ENCODE measurements around the gene LRRC25.

The LRRC25 gene

DNA sequence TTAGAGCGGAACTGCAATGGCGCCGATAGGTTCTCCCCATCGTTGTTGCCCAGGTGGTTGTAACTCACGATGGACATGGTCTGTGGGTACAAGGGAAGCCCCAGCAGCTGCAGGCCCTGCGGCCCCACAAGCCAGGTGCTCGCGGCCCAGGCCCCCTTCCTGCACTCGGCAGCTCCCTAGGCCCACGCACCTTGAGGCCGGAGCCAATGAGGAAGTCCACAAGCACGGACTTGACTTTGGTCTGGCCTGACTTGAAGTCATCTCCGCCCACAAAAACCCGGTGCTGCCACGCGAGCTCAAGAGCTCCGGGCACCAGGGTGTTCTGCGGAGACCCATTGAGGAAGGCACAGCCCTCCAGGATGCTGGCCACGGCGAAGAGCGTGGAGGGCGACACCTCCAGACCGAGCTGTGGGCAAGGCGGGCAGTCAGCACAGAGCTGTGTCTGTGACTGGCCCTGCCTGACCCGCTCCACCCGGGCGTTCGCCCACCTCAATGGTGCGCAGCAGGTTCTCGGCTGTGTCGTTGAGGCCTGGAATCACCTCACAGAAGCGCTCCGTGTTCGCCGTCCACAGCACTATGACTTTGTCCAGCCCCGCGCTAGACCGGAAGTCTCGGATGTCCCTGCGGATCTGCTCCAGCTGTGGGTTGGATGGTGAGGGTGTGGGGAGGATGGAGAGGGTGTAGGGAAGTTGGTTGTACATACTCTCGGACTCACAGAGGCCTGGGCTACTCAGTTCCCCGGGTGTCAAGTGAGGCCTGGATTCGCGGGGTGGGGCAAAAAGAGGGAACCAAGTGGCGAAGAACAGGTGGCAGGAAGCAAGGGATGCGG is 38.6 kb upstream of the LRRC25 start:
- DNase-seq (ENCODE audit: low read depth in 2 of 2) = no peak

DNA sequence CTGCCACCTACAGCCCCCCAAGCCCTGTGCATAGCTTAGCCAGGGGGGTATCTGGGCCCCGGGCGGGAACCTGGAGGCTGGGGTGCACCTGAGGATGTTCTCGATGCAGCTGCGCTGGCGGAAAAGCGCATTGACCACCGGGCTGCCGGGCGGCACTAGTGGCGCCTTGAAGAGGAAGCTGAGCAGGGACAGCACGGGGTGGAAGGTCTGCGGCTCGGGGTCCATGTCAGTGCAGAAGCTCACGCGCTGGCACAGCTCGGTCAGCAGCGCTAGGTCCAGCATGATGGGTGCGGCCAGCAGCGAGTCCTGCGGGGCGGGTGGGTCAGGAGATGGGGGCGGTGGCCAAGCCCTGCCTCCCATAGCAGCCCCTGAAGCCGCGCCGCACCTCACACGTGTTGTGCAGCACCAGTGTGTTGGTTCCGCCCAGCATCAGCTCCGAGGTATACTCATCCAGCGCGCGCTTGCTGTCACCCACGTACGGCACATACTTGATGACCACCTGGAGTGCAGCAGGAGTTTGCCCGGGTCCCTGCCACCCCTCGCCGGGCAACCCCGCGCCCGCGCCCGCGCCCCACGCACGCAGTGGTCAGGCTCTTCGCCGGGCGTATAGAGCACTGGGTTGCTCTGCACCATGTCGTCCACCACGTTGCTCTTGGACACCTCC is 37.9 kb upstream of the LRRC25 start:
- no peak for DNase-seq (ENCODE audit: low read depth in 2 of 2)

DNA sequence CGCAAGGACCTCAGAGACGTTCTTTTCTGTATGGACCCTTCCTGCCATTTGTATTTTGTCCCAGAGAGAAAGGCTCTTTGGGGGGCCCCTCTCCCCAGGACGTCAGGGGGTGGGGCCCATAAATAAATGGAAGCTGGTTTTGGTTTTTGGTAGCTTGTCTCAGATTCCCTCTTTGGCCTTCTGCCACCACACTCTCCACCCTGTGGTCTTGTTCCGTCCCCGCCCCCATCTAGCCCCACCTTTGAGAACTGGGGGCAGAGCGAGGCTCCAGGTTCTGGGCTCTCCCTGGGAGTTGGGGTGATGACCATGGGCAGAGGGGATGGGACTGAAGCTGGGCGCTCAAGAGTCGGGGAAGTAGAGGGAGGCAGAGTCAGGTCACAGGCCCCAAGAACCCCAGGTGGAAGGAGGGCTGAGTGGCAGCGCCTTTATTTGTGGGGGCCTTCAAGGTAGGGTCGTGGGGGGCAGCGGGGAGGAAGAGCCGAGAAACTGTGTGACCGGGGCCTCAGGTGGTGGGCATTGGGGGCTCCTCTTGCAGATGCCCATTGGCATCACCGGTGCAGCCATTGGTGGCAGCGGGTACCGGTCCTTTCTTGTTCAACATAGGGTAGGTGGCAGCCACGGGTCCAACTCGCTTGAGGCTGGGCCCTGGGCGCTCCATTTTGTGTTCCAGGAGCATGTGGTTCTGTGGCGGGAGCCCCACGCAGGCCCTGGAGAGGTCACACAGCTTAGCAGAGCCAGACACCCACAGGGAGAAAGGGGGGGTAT is 37.2 kb upstream of the LRRC25 start:
- no peak for DNase-seq (ENCODE audit: low read depth in 2 of 2)

DNA sequence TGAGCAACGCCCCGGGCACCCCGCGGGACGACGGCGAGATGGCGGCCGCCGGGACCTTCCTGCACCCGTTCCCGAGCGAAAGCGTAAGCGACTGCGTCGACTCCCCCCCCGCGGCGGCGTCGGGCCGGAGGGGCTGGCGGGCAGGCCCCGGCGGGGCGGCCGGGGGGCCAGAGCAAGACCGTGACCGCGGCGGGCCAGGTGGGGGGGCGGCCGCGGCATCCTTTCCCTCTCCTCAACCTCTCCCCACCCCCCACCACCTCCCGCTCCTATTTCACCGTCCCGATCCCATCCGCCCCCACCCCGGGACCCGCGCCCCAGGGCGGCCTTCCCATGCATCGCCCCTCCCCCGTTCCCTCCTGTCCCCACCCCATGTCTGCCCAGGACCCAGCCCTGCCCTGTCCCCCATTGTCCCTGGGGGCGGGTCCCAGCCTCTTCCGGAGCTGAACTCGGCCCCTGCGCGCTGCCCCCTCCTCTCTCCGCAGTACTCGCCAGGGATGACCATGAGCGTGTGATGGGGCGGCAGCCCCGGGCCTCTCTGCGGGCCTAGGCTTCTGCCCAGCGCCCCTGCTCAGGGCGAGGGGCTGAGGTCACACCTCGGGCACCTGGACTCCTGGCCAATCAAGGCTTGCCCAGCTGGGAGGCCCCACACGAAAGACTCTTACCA is 36.4 kb upstream of the LRRC25 start:
- DNase-seq (ENCODE audit: low read depth in 2 of 2) = no peak

DNA sequence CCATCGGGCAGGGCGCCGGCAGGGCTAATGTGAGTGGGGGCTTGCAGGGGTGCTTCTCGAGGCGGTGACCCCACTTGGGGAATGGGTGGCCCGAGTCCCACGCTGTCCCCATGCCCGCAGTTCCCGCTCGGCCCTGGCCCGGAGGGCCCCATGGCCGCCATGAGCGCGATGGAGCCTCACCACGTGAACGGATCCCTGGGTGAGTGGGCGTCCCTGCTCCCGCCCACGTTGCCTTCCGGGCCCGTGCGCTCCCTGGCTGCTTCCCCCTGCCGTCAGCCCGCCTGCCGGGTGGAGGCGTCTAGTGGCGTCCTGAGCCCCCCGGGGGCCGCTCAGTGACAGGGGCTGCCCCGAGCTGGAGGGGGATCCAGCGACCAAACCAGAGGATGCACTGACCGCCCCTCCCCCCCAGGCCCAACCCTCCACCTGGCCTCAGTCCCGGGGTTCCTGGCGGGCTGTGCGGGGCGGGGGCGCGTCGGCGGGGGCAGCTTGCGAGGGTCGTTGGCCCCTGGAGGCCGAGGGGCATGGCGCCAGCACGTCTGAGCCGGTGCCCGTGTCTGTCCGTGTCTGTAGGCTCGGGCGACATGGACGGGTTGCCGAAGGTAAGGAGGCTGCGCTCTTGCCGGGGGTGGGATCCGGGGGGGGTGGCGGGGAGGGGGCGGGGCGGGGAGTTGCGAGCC is 35.7 kb upstream of the LRRC25 start:
- no peak for DNase-seq (ENCODE audit: low read depth in 2 of 2)

DNA sequence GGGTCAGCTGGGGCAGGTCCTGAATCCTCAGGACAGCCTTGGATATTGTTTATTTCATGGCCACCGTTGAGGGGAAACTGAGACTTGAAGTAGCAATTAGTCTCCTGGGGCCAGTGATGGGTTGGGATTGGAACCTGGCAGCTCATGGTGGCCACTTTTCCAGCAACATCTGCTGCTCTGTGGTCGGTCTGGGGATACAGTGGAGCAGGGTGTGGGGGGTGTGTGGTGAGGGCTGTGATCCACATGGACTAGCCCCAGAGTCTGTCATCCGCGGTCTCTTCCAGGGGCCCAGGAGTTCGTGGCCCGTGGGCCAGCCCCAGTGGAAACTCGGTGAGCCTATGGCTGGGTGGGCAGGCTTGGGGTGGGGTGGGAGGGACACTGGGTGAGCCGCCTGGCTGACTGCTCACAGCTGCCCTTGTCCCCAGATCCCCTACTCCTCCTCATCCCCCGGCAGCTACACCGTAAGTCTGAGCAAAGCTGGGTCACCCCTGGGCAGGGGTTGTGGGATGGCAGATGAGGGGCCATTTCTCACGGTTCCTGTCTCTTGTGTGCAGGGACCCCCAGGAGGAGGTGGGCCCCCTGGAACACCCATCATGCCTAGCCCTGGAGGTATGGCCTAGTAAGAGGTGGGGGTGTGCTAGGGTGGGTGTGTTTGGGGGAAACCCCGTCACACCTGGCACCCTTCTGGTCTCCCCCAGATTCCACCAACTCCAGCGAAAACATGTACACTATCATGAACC is 35.0 kb upstream of the LRRC25 start:
- no peak for DNase-seq (ENCODE audit: low read depth in 2 of 2)

DNA sequence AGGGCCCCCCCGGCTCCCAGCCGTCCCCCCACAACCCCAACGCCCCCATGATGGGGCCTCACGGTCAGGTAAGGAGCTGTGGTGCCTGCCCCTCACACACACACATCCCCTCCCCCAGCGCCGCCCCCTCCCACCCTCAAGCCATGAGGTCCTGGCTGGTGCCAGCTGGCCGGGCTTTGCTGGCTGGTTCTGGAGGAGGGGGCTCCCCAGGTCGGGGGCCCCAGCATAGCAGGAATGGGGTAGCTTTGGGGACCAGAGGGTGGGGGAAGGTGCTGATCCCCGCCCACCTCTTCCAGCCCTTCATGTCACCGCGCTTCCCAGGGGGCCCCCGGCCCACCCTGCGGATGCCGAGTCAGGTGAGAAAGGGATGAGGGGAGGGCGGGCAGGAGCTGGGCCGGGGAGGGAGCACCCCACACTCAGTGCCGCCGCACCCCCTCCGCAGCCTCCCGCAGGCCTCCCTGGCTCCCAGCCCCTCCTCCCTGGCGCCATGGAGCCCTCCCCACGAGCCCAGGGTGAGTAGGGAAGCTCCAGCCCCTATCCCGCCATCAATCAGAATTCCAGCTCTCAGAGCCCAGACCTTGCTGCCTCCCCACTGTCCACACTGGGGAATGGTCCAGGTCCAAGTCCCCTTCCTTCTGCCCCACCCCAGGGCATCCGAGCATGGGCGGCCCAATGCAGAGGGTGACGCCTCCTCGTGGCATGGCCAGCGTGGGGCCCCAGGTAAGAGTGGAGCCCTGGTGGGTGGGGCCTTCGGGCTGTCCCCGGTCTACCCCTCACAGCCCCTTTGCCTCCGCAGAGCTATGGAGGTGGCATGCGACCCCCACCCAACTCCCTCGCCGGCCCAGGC is 34.2 kb upstream of the LRRC25 start:
- no peak for DNase-seq (ENCODE audit: low read depth in 2 of 2)

DNA sequence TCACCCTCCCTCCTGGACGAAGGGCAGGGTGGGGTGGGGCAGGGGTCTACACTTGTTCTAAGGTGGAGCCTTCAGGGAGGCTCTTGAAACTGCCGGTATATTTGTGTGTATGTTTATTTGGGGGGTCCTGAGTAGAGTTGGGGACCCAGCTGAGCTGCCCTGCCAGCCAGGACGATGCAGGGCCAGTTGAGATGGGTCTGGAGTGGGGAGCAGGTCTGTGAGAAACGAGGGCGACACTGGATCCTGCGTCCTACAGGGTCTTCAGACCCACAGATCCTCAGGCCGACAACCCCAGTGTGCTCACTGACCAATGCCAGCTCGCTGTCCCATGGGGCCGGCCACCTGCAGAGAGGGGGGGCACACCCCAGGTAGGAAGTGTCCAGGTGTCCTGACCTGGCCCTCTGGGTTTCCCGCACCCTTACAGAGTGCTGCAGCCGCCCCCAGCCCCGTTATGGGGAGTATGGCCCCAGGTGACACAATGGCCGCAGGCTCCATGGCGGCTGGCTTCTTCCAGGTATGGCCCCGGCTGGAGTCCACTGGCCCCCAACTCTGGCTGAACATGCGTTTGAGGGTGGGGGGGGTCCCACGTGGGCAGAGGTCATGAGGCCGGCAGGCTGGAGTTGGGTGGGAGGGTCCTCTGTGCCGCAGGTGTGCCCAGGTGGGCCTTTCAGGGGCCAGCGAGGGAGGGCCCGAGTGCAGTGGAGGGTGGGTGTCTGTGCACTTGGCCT is 33.2 kb upstream of the LRRC25 start:
- DNase-seq (ENCODE audit: low read depth in 2 of 2) = no peak

DNA sequence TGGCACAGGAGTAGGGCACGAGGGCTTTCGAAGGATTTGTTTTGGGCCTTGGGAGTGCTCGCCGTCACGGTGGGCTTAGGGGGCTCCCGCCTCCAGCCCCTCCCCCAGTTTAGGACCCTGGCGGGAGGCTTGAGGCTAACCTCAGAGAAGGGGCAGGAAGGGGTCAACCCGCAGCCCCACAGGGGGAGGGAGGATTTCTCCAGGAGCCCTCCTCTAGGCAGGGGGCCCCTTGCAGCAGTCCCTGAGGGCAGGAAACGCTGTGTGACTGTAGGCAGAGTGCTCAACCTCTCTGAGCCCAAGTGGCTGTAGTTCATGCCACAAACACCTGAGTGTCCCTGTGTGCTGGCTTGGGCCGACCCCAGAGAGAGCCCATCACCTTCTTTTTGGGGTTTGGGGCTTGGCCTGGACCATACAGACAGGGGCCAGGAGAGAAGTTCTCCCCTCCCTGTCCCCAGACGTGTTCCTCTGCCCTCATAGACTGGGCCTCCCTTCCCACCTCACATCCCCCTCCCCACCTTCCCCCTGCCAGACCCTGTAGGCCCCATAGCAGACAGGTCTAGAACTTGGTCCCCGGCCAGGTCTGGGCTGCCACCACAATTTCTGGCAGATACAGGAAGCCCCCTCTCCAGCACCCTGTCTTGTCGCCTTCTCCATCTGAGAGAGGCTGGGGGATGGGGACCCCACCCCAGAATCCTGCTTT is 32.4 kb upstream of the LRRC25 start:
- no peak for DNase-seq (ENCODE audit: low read depth in 2 of 2)

DNA sequence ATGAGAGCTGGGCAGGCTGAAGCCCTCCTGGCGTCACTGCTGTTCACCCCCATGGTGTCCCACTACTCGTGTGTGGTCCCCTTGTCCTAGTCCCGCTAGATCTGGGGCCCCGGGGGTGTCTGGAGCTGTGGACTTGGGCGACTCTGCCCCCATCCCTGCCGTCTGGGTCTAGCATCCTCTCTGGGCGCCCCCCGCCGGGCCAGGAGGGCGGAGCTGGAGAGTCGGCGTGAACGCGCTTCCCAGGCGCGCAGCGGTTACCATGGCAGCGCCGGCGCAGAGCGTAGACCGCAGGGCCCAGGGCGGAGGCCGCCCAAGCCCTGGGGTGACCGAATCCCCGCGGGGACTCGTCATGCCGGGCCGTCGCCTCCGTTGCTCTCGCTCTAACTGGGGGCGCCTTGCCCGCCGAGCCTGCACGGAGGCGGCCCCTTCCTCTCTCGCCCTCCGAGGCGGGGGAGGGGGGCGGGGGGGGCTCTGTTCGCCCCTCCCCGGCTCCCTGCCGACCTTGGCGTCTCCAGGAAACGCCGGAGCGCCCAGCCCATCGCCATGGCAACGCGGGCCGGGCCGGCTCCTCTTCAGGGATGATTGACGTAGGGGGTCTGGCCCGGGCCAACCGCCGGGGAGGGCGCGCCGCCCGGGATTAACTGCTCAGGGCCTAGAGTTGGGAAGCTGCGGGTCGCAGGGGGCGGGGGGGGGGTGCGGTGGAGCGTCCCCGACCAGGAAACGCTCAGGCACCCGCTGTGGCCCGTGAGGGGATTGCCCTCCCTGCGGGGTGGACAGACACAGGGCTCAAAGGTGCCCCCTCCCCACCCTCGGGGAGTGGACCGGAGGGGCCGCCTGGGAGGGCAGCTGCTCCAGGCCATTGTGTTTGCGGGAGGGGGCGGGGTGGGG is 31.6 kb upstream of the LRRC25 start:
- DNase-seq (ENCODE audit: low read depth in 2 of 2) = peak in 1 of 2 donors; percentile 62

DNA sequence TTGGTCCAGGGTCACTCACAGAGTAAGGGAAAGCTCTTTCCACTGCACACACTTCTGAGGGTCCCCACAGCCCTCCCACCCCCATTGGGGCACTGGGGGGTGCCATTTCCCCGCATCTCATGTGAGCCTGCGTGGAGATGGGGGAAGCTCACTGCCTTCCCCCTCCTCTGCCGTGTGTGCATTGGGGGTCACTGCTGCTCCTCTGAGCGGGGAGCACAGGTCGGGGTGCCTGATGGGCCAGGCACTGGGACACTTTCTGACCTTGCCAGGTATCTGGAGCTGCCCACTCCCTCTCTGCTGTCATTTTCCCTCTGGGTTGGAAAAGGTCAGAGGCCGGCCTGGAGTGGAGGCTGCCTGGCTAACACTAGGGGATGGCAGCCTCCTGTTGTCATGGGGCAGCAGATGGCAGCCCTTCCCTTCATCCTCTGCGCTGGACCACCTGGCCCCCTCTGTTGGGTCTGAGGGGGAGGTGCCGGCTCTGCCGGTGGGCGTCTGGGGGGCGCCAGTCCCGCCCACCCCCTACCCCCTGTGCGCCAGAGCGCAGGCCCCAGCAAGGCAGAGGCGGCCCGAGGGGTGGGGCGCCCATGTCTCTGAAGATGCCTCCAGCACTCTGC is 30.9 kb upstream of the LRRC25 start:
- no peak for DNase-seq (ENCODE audit: low read depth in 2 of 2)

DNA sequence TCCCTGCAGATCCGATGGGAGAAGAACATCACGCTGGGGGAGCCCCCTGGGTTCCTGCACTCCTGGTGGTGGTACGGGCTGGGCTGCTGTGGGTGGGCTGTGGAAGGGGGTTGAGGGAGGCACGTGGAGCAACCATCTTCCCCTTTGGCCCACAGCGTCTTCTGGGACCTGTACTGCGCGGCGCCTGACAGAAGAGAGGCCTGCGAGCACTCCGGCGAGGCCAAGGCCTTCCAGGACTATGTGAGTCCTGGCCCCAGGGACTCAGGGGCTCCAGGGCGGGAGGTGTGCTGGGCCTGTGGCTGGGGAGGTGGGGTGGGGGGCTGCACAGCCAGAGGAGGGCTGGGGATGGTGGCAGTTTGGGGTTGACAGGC is 30.3 kb upstream of the LRRC25 start:
- DNase-seq (ENCODE audit: low read depth in 2 of 2) = no peak

DNA sequence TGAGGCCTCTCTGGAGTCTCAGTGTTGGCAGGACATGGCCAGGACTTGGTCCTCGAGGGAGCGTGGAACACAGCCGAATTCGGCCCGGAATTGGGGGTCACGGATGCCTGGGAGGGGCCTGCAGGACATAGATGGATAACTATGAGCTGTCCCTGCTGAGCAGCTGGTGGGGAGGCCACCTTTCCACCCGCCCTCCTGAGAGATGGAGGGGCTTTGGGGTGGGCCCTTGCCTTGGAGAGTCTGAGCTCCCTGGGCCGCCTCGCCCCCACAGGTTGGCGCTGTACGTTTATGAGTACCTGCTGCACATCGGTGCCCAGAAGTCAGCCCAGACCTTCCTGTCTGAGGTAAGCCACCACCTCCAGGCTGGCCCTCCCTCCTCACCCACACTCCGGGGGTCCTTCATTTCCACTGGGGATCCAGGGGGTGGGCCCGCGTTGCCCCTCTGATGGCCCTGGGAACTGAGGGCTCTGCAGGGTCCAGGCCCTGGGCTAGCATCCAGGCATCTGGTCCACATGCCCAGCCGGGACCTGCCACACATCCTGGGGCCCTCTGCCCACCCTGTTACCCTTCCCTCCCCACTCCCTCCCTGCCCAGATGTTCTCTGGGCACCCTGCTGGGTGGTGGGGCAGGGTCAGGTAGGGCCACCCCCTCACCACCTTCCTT is 29.8 kb upstream of the LRRC25 start:
- no peak for DNase-seq (ENCODE audit: low read depth in 2 of 2)

DNA sequence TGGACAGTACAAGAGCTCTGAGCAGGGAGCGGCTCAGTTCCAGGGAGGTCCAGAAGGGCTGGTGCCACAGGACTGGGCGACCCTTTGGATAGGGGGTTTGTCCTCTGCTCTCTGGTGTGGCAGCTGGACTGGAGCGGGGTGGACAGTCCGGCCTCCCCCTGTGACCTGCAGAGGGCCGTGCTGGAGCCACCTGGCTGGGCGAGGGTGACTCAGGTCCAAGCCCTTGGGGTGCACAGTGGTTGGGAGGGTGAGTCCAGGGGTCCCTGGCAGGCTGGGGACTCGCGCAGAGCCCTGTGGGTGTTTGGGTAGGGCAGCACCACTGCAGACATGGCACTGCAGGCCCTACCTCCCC is 29.0 kb upstream of the LRRC25 start:
- no peak for DNase-seq (ENCODE audit: low read depth in 2 of 2)

DNA sequence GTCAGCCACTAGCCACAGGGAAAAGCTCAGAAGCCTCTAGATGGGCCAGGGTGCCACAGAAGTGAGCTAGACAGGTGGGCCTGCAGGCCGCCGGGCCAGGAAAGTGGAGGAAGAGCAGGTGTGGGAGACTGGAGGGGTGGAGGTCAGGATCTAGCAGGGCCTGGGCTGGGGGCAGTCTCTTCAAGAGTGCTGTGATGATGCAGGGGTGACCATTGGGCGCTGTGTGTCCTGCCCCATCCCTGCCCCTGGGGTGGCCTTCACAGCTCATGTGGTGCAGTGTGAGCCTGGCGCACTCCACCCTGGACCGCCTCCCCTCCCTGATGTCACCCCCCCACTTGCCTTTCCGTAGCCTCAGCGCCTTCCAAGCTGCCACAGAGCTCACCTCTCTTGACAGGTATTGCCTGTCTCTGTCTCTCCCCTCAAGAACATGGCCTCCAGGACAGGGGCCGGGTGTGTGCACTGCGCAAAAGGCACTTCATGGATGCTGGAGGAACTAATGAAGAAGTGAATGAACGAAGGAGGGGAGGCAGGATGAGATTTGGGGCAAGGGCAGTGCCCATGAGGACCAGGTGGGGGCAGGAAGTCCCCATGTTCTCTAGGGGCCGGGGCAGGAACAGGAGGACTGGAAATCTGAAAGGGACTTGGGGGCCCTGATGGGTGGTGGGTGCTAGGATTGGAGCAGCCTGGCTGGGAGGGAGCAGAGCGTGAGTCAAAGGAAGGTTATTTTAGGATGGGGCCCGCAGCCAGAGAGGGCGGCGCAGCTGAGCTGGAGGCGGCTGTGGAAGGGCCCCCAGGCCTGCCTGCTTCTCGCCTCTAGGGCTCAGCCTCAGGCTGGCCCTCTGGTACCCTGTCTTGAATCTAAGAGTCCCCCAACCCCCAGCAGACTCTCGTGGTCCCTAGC is 28.3 kb upstream of the LRRC25 start:
- DNase-seq (ENCODE audit: low read depth in 2 of 2) = no peak
